GM15510 (cell line): ENCODE results near the gene DNMT3A.

Experiments used
- POLR2A ChIP-seq: IDR thresholded peaks from 3 replicates; pipeline ENCODE4 v1.6.1; 2011; ENCODE audit warnings: borderline replicate concordance; ENCODE audit not compliant: insufficient read length; ENCODE audit errors: extremely low read depth

The DNMT3A gene

GRCh38 chr2:25198209-25198525, 143.6 kb downstream of the DNMT3A start:
- no peak for TF ChIP-seq POLR2A

- TF ChIP-seq POLR2A: no peak
Measured at GRCh38 chr2:25197336-25198208, 144.2 kb downstream of the DNMT3A start.

GRCh38 chr2:25194576-25195122, 147.1 kb downstream of the DNMT3A start:
- no peak for TF ChIP-seq POLR2A

- TF ChIP-seq POLR2A: no peak
Measured at GRCh38 chr2:25190536-25190935, 151.2 kb downstream of the DNMT3A start.

GRCh38 chr2:25188405-25188804, 153.3 kb downstream of the DNMT3A start:
- TF ChIP-seq POLR2A: no peak

- no peak for TF ChIP-seq POLR2A
Measured at GRCh38 chr2:25187729-25188350, 153.9 kb downstream of the DNMT3A start.

- TF ChIP-seq POLR2A: no peak
Measured at GRCh38 chr2:25184254-25184653, 157.5 kb downstream of the DNMT3A start.

GRCh38 chr2:25178976-25179375, 162.7 kb downstream of the DNMT3A start:
- TF ChIP-seq POLR2A: no peak
